Epidermal melanocyte (primary cell): ENCODE measurements around the gene BBS9.
"Not testable (repeated sequence)": the region's sequence is repeated elsewhere in the genome, so short reads cannot be mapped to it uniquely, and the experiment has no call there.

ENCODE experiments used
- DNase-seq: peaks from one replicate; pipeline ENCODE4 v3.0.0; 2011; ENCODE audit warnings: low spot score; ENCODE audit not compliant: insufficient read length

Gene BBS9

GRCh38 chr7:33487998-33488682, 358.8 kb downstream of the BBS9 start:
- no peak for DNase-seq

- no peak for DNase-seq
Observed at GRCh38 chr7:33494474-33494873, 365.1 kb downstream of the BBS9 start.

- DNase-seq: peak; percentile 28
Observed at GRCh38 chr7:33495207-33495606, 365.8 kb downstream of the BBS9 start.

GRCh38 chr7:33497051-33497450, 367.7 kb downstream of the BBS9 start:
- no peak for DNase-seq

GRCh38 chr7:33500703-33501701, 371.6 kb downstream of the BBS9 start:
- DNase-seq: no peak

GRCh38 chr7:33503014-33503413, 373.6 kb downstream of the BBS9 start:
- DNase-seq: no peak

- DNase-seq: no peak
Observed at GRCh38 chr7:33503736-33504135, 374.4 kb downstream of the BBS9 start.

- no peak for DNase-seq
Observed at GRCh38 chr7:33504266-33504665, 374.9 kb downstream of the BBS9 start.

GRCh38 chr7:33509206-33509605, 379.8 kb downstream of the BBS9 start:
- no peak for DNase-seq

GRCh38 chr7:33511778-33512177, 382.4 kb downstream of the BBS9 start:
- no peak for DNase-seq

GRCh38 chr7:33516568-33516967, 387.2 kb downstream of the BBS9 start:
- no peak for DNase-seq

- no peak for DNase-seq
Observed at GRCh38 chr7:33517191-33517590, 387.8 kb downstream of the BBS9 start.

GRCh38 chr7:33527008-33527407, 397.6 kb downstream of the BBS9 start:
- not testable (repeated sequence) for DNase-seq

GRCh38 chr7:33527613-33528012, 398.2 kb downstream of the BBS9 start:
- not testable (repeated sequence) for DNase-seq

GRCh38 chr7:33529070-33529469, 399.7 kb downstream of the BBS9 start:
- no peak for DNase-seq

GRCh38 chr7:33530664-33531063, 401.3 kb downstream of the BBS9 start:
- DNase-seq: no peak

- no peak for DNase-seq
Observed at GRCh38 chr7:33531888-33532287, 402.5 kb downstream of the BBS9 start.

- no peak for DNase-seq
Observed at GRCh38 chr7:33534833-33535232, 405.5 kb downstream of the BBS9 start.

GRCh38 chr7:33535989-33536388, 406.6 kb downstream of the BBS9 start:
- no peak for DNase-seq

GRCh38 chr7:33536398-33537103, 407.2 kb downstream of the BBS9 start:
- no peak for DNase-seq

GRCh38 chr7:33537104-33537477, 407.7 kb downstream of the BBS9 start:
- DNase-seq: no peak

- DNase-seq: no peak
Observed at GRCh38 chr7:33539198-33539597, 409.8 kb downstream of the BBS9 start.
